ENCODE results near the gene ABHD11.

The ABHD11 gene

GRCh38 chr7:73700581-73701134 lies 37.9 kb downstream of the ABHD11 start:
- no peak for DNase-seq

GRCh38 chr7:73700069-73700423 lies 38.6 kb downstream of the ABHD11 start:
- no peak for DNase-seq

DNA sequence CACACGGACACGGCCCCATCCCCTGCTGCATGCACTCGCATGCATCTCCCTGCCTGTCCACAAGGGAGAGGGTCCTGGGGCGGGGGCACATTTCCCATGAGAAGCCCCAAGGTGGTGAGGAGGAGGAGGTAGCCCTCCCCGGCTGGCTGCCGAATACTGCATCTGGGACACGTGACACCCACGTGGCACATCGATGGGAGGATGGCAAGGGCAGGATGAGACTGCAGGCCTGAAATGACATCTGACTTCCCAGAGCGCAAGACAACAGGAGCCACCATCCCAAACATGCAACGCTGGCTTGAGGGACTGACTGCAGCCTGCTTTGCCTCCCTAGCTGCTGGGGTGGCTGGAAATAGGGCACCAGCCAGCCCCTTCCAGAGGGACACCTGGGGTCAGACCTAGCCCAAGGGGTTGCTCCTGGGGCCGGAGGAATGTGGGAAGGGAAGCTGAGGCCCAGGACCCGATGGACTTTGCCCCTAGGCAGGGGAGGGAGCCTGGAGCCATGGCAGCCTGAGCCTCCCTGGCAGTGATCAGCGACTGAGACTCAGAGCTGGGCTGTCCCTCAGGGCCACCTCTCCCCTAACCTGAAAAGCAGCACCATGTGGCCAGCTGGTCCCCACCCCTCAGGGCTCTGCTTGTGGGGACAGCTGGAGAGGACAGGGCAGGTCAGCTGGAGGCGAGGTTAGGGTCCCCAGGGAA lies 39.1 kb downstream of the ABHD11 start:
- no peak for DNase-seq

DNA sequence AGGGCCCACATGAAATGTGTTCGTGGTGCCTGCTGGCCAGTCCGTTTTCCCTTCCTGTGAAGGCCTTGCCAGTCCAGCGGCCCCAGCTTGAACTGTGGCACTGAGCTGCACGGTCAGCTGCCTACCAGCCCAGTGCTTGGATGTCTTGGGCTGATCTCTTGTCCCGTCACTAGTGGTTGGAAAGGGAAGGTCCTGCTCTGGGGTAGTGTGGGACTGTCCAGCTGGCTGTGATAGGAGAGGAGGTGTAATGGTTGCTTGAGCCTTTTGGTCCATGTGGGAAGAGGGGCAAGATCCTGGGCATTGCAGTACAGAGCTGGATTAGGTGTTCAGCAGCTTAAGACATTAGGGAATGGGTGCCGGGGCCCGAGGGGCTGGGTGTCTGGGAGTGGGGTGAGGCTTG lies 40.2 kb downstream of the ABHD11 start:
- DNase-seq: no peak

- no peak for DNase-seq
Measured at GRCh38 chr7:73696372-73696771, 42.2 kb downstream of the ABHD11 start.

DNA sequence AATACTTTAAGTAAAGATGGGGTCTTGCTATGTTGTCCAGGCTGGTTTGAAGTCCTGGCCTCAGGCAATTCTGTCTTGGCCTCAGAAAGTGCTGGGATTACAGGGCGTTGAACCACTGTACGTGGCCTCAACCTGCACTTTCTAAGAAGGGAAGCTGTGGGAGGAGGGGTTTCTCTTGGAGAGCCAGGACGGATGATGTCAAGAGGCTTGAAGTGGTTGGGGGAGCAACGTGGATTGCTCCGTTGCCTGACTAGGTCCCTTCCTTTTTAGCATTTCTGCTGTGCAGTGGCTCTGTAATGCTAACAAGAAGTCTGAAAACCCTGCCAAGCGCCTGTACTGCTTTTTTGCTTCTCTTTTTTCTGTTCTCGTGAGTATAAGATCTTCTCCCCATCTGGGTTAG lies 48.0 kb downstream of the ABHD11 start:
- DNase-seq: no peak

GRCh38 chr7:73688288-73688687 lies 50.3 kb downstream of the ABHD11 start:
- no peak for DNase-seq

Measured in CD4-positive, alpha-beta T cell treated with Interleukin-1 beta for 1 hour (primary cell).